MM.1S (cell line): Measurements from ENCODE around the gene KDM5A.

Experiments
- DNase-seq: peaks from one replicate; pipeline ENCODE4 v3.0.0-alpha.2; 2015
- H2AFZ ChIP-seq: fragments of 300-600 bp; sonication (generic); 2 replicates; pipeline ENCODE4 v1.6.0; 2016; ENCODE audit warnings: antibody characterized with exemption, low read length
- H3F3A ChIP-seq: fragments of 300-600 bp; sonication (generic); 2 replicates; pipeline ENCODE4 v1.6.1; 2016; ENCODE audit warnings: mild to moderate bottlenecking, antibody characterized with exemption, low read length, moderate library complexity, mixed read lengths; ENCODE audit not compliant: insufficient read depth
- H3K27ac ChIP-seq: fragments of 300-600 bp; sonication (generic); 2 replicates; pipeline ENCODE4 v1.5.1; 2016; ENCODE audit warnings: mild to moderate bottlenecking, low read length
- H3K27me3 ChIP-seq: fragments of 300-600 bp; sonication (generic); replicated peaks from 2 replicates; pipeline ENCODE4 v1.6.0; 2016; ENCODE audit warnings: low read length; ENCODE audit not compliant: insufficient read depth
- H3K36me3 ChIP-seq: fragments of 300-600 bp; sonication (generic); replicated peaks from 2 replicates; pipeline ENCODE4 v1.6.1; 2016; ENCODE audit warnings: mild to moderate bottlenecking, low read length, mixed read lengths; ENCODE audit not compliant: insufficient read depth
- H3K4me1 ChIP-seq: fragments of 300-600 bp; sonication (generic); 2 replicates; pipeline ENCODE4 v1.6.1; 2016; ENCODE audit warnings: low read length, mixed read lengths
- H3K4me2 ChIP-seq: fragments of 300-600 bp; sonication (generic); 2 replicates; pipeline ENCODE4 v1.6.0; 2016; ENCODE audit warnings: low read depth, low read length
- H3K4me3 ChIP-seq: fragments of 300-600 bp; sonication (generic); 2 replicates; pipeline ENCODE4 v1.5.1; 2016; ENCODE audit warnings: low read length, mixed read lengths
- H3K79me2 ChIP-seq: fragments of 300-600 bp; sonication (generic); 2 replicates; pipeline ENCODE4 v1.6.1; 2016; ENCODE audit warnings: mixed run types, low read length, mixed read lengths
- H3K9ac ChIP-seq: fragments of 300-600 bp; sonication (generic); 2 replicates; pipeline ENCODE4 v1.6.1; 2016; ENCODE audit warnings: low read length, mixed read lengths
- H3K9me2 ChIP-seq: fragments of 300-600 bp; sonication (generic); replicated peaks from 2 replicates; pipeline ENCODE4 v1.6.1; 2016; ENCODE audit warnings: mild to moderate bottlenecking, low read length, mixed read lengths; ENCODE audit not compliant: insufficient read depth
- H3K9me3 ChIP-seq: fragments of 300-600 bp; sonication (generic); replicated peaks from 2 replicates; pipeline ENCODE4 v1.6.1; 2016; ENCODE audit warnings: mild to moderate bottlenecking, low read length, mixed read lengths; ENCODE audit not compliant: insufficient read depth
- H4K20me1 ChIP-seq: fragments of 300-600 bp; sonication (generic); 2 replicates; pipeline ENCODE4 v1.6.1; 2016; ENCODE audit warnings: mild to moderate bottlenecking, low read length, moderate library complexity, mixed read lengths; ENCODE audit not compliant: insufficient read depth
- CTCF ChIP-seq: fragments of 300-600 bp; sonication (generic); IDR thresholded peaks from 2 replicates; pipeline ENCODE4 v1.5.1; 2016; ENCODE audit warnings: antibody characterized with exemption, low read length, mixed read lengths
- EZH2 ChIP-seq: fragments of 300-600 bp; sonication (generic); optimal IDR thresholded peaks from 2 replicates; pipeline ENCODE3; 2017; ENCODE audit warnings: low read depth, mild to moderate bottlenecking, antibody characterized with exemption, low read length, mixed read lengths
- EZH2phosphoT487 ChIP-seq: fragments of 300-600 bp; sonication (generic); IDR thresholded peaks from 2 replicates; pipeline ENCODE4 v1.6.1; 2018; ENCODE audit warnings: antibody characterized with exemption, low read length

Gene KDM5A

GRCh38 chr12:242496-242895, 146.6 kb downstream of the KDM5A start:
- no peak for TF ChIP-seq EZH2phosphoT487
- TF ChIP-seq EZH2, result no peak
- no peak for TF ChIP-seq CTCF
- no peaks in the 10 kb centered on the region for H3K79me2 ChIP-seq
- no peak overlapping the region for H2AFZ ChIP-seq
- H3K27me3 ChIP-seq, result peaks cover 24% of the 10 kb centered on the region; the same call in 1 of the 2 replicates
- DNase-seq, result no peak
- no peak overlapping the region for H3K4me3 ChIP-seq
- H3K4me1 ChIP-seq, result no peaks in the 10 kb centered on the region
- no peaks in the 10 kb centered on the region for H3F3A ChIP-seq
- H3K4me2 ChIP-seq, result no peak overlapping the region
- no peaks in the 10 kb centered on the region for H3K9me2 ChIP-seq
- H3K27ac ChIP-seq, result no peak overlapping the region
- no peaks in the 10 kb centered on the region for H3K9me3 ChIP-seq
- H4K20me1 ChIP-seq, result no peaks in the 10 kb centered on the region
- no peaks in the 10 kb centered on the region for H3K36me3 ChIP-seq
- no peak overlapping the region for H3K9ac ChIP-seq

GRCh38 chr12:241266-241665, 147.9 kb downstream of the KDM5A start:
- peaks cover 36% of the 10 kb centered on the region; the same call in 1 of the 2 replicates for H3K27me3 ChIP-seq
- H3K4me2 ChIP-seq, result no peak overlapping the region
- H3K9ac ChIP-seq, result no peak overlapping the region
- H3K9me2 ChIP-seq, result no peaks in the 10 kb centered on the region
- H3K9me3 ChIP-seq, result no peaks in the 10 kb centered on the region
- no peak overlapping the region for H3K4me3 ChIP-seq
- H3K4me1 ChIP-seq, result no peaks in the 10 kb centered on the region
- TF ChIP-seq EZH2phosphoT487, result no peak
- no peak overlapping the region for H3K27ac ChIP-seq
- H2AFZ ChIP-seq, result no peak overlapping the region
- no peaks in the 10 kb centered on the region for H3F3A ChIP-seq
- no peaks in the 10 kb centered on the region for H3K36me3 ChIP-seq
- H4K20me1 ChIP-seq, result no peaks in the 10 kb centered on the region
- no peak for DNase-seq
- H3K79me2 ChIP-seq, result no peaks in the 10 kb centered on the region

GRCh38 chr12:240566-240965, 148.6 kb downstream of the KDM5A start:
- Histone ChIP-seq H3F3A (no peaks in the 10 kb centered on the region), H3K4me1 (no peaks in the 10 kb centered on the region), H4K20me1 (no peaks in the 10 kb centered on the region), H3K9ac (no peak overlapping the region), H2AFZ (no peak overlapping the region), H3K36me3 (no peaks in the 10 kb centered on the region), H3K79me2 (no peaks in the 10 kb centered on the region), H3K9me2 (no peaks in the 10 kb centered on the region), H3K9me3 (no peaks in the 10 kb centered on the region), H3K4me3 (no peak overlapping the region), H3K27me3 (peaks cover 36% of the 10 kb centered on the region; the same call in 1 of the 2 replicates), H3K4me2 (no peak overlapping the region), H3K27ac (no peak overlapping the region)
- TF ChIP-seq EZH2 (no peak), CTCF (no peak), EZH2phosphoT487 (no peak)
- no peak for DNase-seq

- H3F3A ChIP-seq, result no peaks in the 10 kb centered on the region
- H3K4me3 ChIP-seq, result no peak overlapping the region
These were observed 150.3 kb downstream of the KDM5A start for GRCh38 chr12:238736-239398.

More at GRCh38 chr12:238736-239398, 150.3 kb downstream of the KDM5A start:
- Histone ChIP-seq H3K79me2 (no peaks in the 10 kb centered on the region), H3K36me3 (no peaks in the 10 kb centered on the region), H3K9me3 (no peaks in the 10 kb centered on the region), H2AFZ (no peak overlapping the region), H3K9ac (no peak overlapping the region), H3K4me1 (no peaks in the 10 kb centered on the region), H4K20me1 (no peaks in the 10 kb centered on the region), H3K27me3 (peaks cover 36% of the 10 kb centered on the region; the same call in 1 of the 2 replicates), H3K27ac (no peak overlapping the region), H3K4me2 (no peak overlapping the region), H3K9me2 (no peaks in the 10 kb centered on the region)
- DNase-seq, result no peak
- TF ChIP-seq EZH2 (no peak), EZH2phosphoT487 (no peak), CTCF (no peak)
